ENCODE results near the gene CYB5R2. TPM values are rescaled to one million over a fixed set of nuclear protein-coding genes. Genes with fewer than 3 reads are reported as not detected.

CYB5R2 gene
- total RNA-seq, 2 experiments from 2014 or later, result not detected

- Histone ChIP-seq H4K20me1 (ENCODE audit: insufficient read depth, low read length) (no peaks in the 10 kb centered on the region), H2AFZ (ENCODE audit: low read length) (no peak overlapping the region), H3K4me1 (ENCODE audit: insufficient read depth, low read length, poor library complexity, severe bottlenecking) (no peaks in the 10 kb centered on the region), H3K4me3 (ENCODE audit: low read depth, low read length, poor library complexity, severe bottlenecking) (no peak overlapping the region), H3K36me3 (ENCODE audit: insufficient read depth, low read length) (peaks cover 50% of the 10 kb centered on the region), H3K9me2 (ENCODE audit: insufficient read depth, low read length) (no peaks in the 10 kb centered on the region), H3K79me2 (ENCODE audit: insufficient read depth, low read depth, low read length) (no peaks in the 10 kb centered on the region), H3K4me2 (ENCODE audit: low read length) (no peak overlapping the region), H3K27ac (ENCODE audit: low read depth, low read length, poor library complexity, severe bottlenecking) (no peak overlapping the region), H3K9me3 (ENCODE audit: low read length) (no peaks in the 10 kb centered on the region)
- CTCF ChIA-PET (ENCODE audit: unreplicated experiment), result no interaction called here
- TF ChIP-seq EZH2phosphoT487 (IDR thresholded peaks at IDR 0.05; ENCODE audit: borderline replicate concordance, low read depth, low read length) (no peak), CTCF (conservative IDR thresholded peaks at IDR 0.05; ENCODE audit: low read length) (no peak)
- no peak for DNase-seq (ENCODE audit: low spot score)
- POLR2A ChIA-PET, result interaction anchor here (0.6 to 1.3 kb wide), 3 partner anchors 13 to 942 kb away, joined by 3 to 5 read pairs (median 3); no protein-coding TSS in a partner anchor
- intact Hi-C loops (cut with micrococcal nuclease; ENCODE audit: unreplicated experiment), result loop anchor here (5.0 kb wide), 1 partner anchor 227 kb away; no protein-coding TSS in a partner anchor
- no TSS peak for BruUV-seq (replicated peaks)
These were observed 4.4 kb downstream of the CYB5R2 start for GRCh38 chr11:7668911-7669310.

GRCh38 chr11:7668464-7668863, 4.8 kb downstream of the CYB5R2 start:
- Histone ChIP-seq H3K9me2 (ENCODE audit: insufficient read depth, low read length) (no peaks in the 10 kb centered on the region), H3K79me2 (ENCODE audit: insufficient read depth, low read depth, low read length) (no peaks in the 10 kb centered on the region), H2AFZ (ENCODE audit: low read length) (no peak overlapping the region), H3K4me1 (ENCODE audit: insufficient read depth, low read length, poor library complexity, severe bottlenecking) (no peaks in the 10 kb centered on the region), H3K4me3 (ENCODE audit: low read depth, low read length, poor library complexity, severe bottlenecking) (no peak overlapping the region), H4K20me1 (ENCODE audit: insufficient read depth, low read length) (no peaks in the 10 kb centered on the region), H3K27ac (ENCODE audit: low read depth, low read length, poor library complexity, severe bottlenecking) (no peak overlapping the region), H3K4me2 (ENCODE audit: low read length) (no peak overlapping the region), H3K36me3 (ENCODE audit: insufficient read depth, low read length) (peaks cover 50% of the 10 kb centered on the region), H3K9me3 (ENCODE audit: low read length) (no peaks in the 10 kb centered on the region)
- BruUV-seq (replicated peaks), result no TSS peak
- ChIA-PET POLR2A (interaction anchor here (0.6 to 0.7 kb wide), 2 partner anchors 163 to 942 kb away, joined by 3 read pairs; no protein-coding TSS in a partner anchor), CTCF (ENCODE audit: unreplicated experiment) (no interaction called here)
- no peak for DNase-seq (ENCODE audit: low spot score)
- intact Hi-C loops (cut with micrococcal nuclease; ENCODE audit: unreplicated experiment), result loop anchor here (5.0 kb wide), 1 partner anchor 226 kb away; no protein-coding TSS in a partner anchor
- TF ChIP-seq CTCF (conservative IDR thresholded peaks at IDR 0.05; ENCODE audit: low read length) (no peak), EZH2phosphoT487 (IDR thresholded peaks at IDR 0.05; ENCODE audit: borderline replicate concordance, low read depth, low read length) (no peak)

GRCh38 chr11:7667460-7667859, 5.8 kb downstream of the CYB5R2 start:
- POLR2A ChIA-PET, result no interaction called here

More at GRCh38 chr11:7667460-7667859, 5.8 kb downstream of the CYB5R2 start:
- Histone ChIP-seq H2AFZ (ENCODE audit: low read length) (no peak overlapping the region), H3K9me3 (ENCODE audit: low read length) (no peaks in the 10 kb centered on the region), H3K4me3 (ENCODE audit: low read depth, low read length, poor library complexity, severe bottlenecking) (no peak overlapping the region), H3K9me2 (ENCODE audit: insufficient read depth, low read length) (no peaks in the 10 kb centered on the region), H3K27ac (ENCODE audit: low read depth, low read length, poor library complexity, severe bottlenecking) (no peak overlapping the region), H3K36me3 (ENCODE audit: insufficient read depth, low read length) (peaks cover 50% of the 10 kb centered on the region), H4K20me1 (ENCODE audit: insufficient read depth, low read length) (no peaks in the 10 kb centered on the region), H3K79me2 (ENCODE audit: insufficient read depth, low read depth, low read length) (no peaks in the 10 kb centered on the region), H3K4me1 (ENCODE audit: insufficient read depth, low read length, poor library complexity, severe bottlenecking) (no peaks in the 10 kb centered on the region), H3K4me2 (ENCODE audit: low read length) (no peak overlapping the region)
- no TSS peak for BruUV-seq (replicated peaks)
- intact Hi-C loops (cut with micrococcal nuclease; ENCODE audit: unreplicated experiment), result loop anchor here (5.0 kb wide), 1 partner anchor 225 kb away; no protein-coding TSS in a partner anchor
- CTCF ChIA-PET (ENCODE audit: unreplicated experiment), result no interaction called here
- no peak for TF ChIP-seq EZH2phosphoT487 (IDR thresholded peaks at IDR 0.05; ENCODE audit: borderline replicate concordance, low read depth, low read length)
- no peak for TF ChIP-seq CTCF (conservative IDR thresholded peaks at IDR 0.05; ENCODE audit: low read length)
- DNase-seq (ENCODE audit: low spot score), result no peak

Measured in OCI-LY7 (cell line).